Caco-2 (cell line): ENCODE results near the gene TNFRSF25. TPM values are rescaled to one million over a fixed set of nuclear protein-coding genes. Genes with fewer than 3 reads are reported as not detected.
A peak's percentile ranks its signal among the peaks of the same experiment; 100 is the strongest.

Experiments
- BruUV-seq: library from RNA; stranded (reverse); fragments of 400-500 nt; replicated peaks from 2 replicates; lab custom pipeline; 2021; lab: Mats Ljungman, UMichigan
- CTCF ChIA-PET: fragments of 300-600 bp; sonication (Branson Sonifier 250); formaldehyde crosslinking; loops from one replicate; lab custom pipeline; 2022; ENCODE audit warnings: antibody characterized with exemption; lab: Charles Lee
- POLR2A ChIA-PET: fragments of 300-600 bp; sonication (Branson Sonifier 250); formaldehyde crosslinking; loops from one replicate; lab custom pipeline; 2022; ENCODE audit warnings: antibody characterized with exemption; lab: Charles Lee
- DNase-seq, 2 experiments: peaks; one replicate each; pipeline versions ENCODE4 v3.0.0 to v3.0.0-alpha.2; 2020 to 2022
- H3K27me3 ChIP-seq: replicated peaks from 2 replicates; pipeline ENCODE4 v1.6.0; 2011; ENCODE audit warnings: low read length; ENCODE audit not compliant: control insufficient read depth, insufficient read depth
- H3K36me3 ChIP-seq: 2 replicates; pipeline ENCODE4 v1.5.1; 2011; ENCODE audit warnings: low read length; ENCODE audit not compliant: control insufficient read depth, insufficient read depth
- H3K4me1 ChIP-seq: fragments of 250-450 bp; sonication (Bioruptor Pico); 2 replicates; pipeline ENCODE4 v1.5.1; 2020; ENCODE audit warnings: mild to moderate bottlenecking
- H3K4me3 ChIP-seq: 2 replicates; pipeline ENCODE4 v1.5.1; 2011; ENCODE audit warnings: low read depth, mild to moderate bottlenecking, control low read depth, low read length
- H3K9me3 ChIP-seq: fragments of 250-450 bp; sonication (Bioruptor Pico); 2 replicates; pipeline ENCODE4 v1.5.1; 2020; ENCODE audit warnings: mild to moderate bottlenecking, moderate library complexity
- H3K27ac Mint-ChIP-seq: one replicate; pipeline ENCODE4 v1.8.0; 2022; ENCODE audit warnings: mixed read lengths; ENCODE audit not compliant: unreplicated experiment
- H3K27me3 Mint-ChIP-seq: one replicate; pipeline ENCODE4 v1.8.0; 2022; ENCODE audit warnings: mixed read lengths; ENCODE audit not compliant: insufficient read depth, unreplicated experiment
- H3K36me3 Mint-ChIP-seq: one replicate; pipeline ENCODE4 v1.8.0; 2022; ENCODE audit warnings: mild to moderate bottlenecking, mixed read lengths; ENCODE audit not compliant: insufficient read depth, unreplicated experiment
- H3K4me1 Mint-ChIP-seq: one replicate; pipeline ENCODE4 v1.8.0; 2022; ENCODE audit warnings: low read depth, mixed read lengths; ENCODE audit not compliant: unreplicated experiment
- H3K4me3 Mint-ChIP-seq: one replicate; pipeline ENCODE4 v1.8.0; 2022; ENCODE audit warnings: mild to moderate bottlenecking, moderate library complexity, mixed read lengths; ENCODE audit not compliant: unreplicated experiment
- H3K9me3 Mint-ChIP-seq: one replicate; pipeline ENCODE4 v1.8.0; 2022; ENCODE audit warnings: mixed read lengths; ENCODE audit not compliant: unreplicated experiment
- intact Hi-C: fragments of 100-400 bp; cut with micrococcal nuclease; formaldehyde crosslinking; loops from one replicate; pipeline ENCODE4 v1.10.0; 2022; ENCODE audit not compliant: unreplicated experiment
- total RNA-seq: library from RNA; stranded (reverse); gene quantifications from 2 replicates; pipeline ENCODE4 v1.2.3, GENCODE V29; 2022
- TF ChIP-seq, protein P1 (sequence below), 2 experiments: fragments of 200-600 bp in 1 of 2; IDR thresholded peaks; 1 replicate in 1 of 2; 2 replicates in 1 of 2; pipeline versions ENCODE4 v1.5.1 to v1.8.0; 2011 to 2022; ENCODE audit warnings: antibody characterized with exemption in 1 of 2, control low read depth in 1 of 2, inconsistent platforms in 1 of 2, low read depth in 1 of 2, low read length in 1 of 2, mild to moderate bottlenecking in 1 of 2, moderate library complexity in 1 of 2; ENCODE audit not compliant: insufficient read depth in 1 of 2, severe bottlenecking in 1 of 2, unreplicated experiment in 1 of 2

The TNFRSF25 gene
- total RNA-seq, 1 experiment from 2014 or later, result 16.3 TPM

DNA sequence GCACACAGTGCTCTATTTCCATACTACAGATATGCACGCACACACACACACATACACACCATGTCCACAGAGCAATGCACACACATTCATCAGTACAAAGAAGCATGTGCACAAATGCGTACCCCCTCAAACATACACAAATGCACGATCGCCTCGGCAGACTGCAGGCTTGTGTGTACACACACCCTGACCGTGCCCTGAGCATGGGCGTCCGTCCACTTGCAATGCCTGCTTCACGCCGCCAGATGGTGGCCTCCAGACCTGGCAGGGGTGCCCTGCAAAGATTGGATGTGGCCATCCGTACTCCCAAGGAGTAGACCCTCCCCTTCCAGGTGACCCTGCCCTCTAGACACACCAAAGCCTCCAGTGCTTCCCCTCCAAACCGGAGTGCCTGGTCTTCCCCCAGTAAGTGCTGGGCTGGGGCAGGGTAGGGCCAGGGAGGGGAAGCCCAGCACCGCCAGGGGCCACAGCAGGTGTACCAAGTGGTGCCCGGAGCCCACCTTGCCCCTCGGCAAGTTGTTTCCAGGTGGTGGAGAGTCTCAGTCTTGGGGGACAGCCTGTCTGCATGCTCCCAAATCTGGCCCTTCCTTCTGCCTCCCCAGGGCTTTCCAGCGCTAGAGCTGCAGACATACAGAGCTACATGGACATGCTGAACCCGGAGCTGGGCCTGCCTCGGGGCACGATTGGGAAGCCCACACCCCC, 20.8 kb downstream of the TNFRSF25 start:
- no peaks in the 10 kb centered on the region for H3K36me3 ChIP-seq
- BruUV-seq, result no TSS peak
- no peaks in the 10 kb centered on the region for H3K9me3 ChIP-seq
- peak; percentile 62 to 65 for DNase-seq
- no peaks in the 10 kb centered on the region for H3K9me3 Mint-ChIP-seq
- no peaks in the 10 kb centered on the region for H3K27me3 ChIP-seq
- intact Hi-C loops, result loop anchor here (1.0 kb wide), 1 partner anchor 45 kb away; no protein-coding TSS in a partner anchor
- H3K36me3 Mint-ChIP-seq, result no peaks in the 10 kb centered on the region
- ChIA-PET CTCF (no interaction called here), POLR2A (no interaction called here)
- no peak overlapping the region for H3K4me3 Mint-ChIP-seq
- no peak overlapping the region for H3K27ac Mint-ChIP-seq
- H3K4me1 Mint-ChIP-seq, result no peaks in the 10 kb centered on the region
- no peak overlapping the region for H3K4me3 ChIP-seq
- TF ChIP-seq, protein P1, sequence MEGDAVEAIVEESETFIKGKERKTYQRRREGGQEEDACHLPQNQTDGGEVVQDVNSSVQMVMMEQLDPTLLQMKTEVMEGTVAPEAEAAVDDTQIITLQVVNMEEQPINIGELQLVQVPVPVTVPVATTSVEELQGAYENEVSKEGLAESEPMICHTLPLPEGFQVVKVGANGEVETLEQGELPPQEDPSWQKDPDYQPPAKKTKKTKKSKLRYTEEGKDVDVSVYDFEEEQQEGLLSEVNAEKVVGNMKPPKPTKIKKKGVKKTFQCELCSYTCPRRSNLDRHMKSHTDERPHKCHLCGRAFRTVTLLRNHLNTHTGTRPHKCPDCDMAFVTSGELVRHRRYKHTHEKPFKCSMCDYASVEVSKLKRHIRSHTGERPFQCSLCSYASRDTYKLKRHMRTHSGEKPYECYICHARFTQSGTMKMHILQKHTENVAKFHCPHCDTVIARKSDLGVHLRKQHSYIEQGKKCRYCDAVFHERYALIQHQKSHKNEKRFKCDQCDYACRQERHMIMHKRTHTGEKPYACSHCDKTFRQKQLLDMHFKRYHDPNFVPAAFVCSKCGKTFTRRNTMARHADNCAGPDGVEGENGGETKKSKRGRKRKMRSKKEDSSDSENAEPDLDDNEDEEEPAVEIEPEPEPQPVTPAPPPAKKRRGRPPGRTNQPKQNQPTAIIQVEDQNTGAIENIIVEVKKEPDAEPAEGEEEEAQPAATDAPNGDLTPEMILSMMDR (IDR thresholded peaks at IDR 0.05; ENCODE audit: insufficient read depth in 1 of 2, low read depth in 1 of 2, low read length in 1 of 2, severe bottlenecking in 1 of 2, unreplicated experiment in 1 of 2), result peak; percentile 32 to 35
- no peaks in the 10 kb centered on the region for H3K4me1 ChIP-seq
- no peaks in the 10 kb centered on the region for H3K27me3 Mint-ChIP-seq

DNA sequence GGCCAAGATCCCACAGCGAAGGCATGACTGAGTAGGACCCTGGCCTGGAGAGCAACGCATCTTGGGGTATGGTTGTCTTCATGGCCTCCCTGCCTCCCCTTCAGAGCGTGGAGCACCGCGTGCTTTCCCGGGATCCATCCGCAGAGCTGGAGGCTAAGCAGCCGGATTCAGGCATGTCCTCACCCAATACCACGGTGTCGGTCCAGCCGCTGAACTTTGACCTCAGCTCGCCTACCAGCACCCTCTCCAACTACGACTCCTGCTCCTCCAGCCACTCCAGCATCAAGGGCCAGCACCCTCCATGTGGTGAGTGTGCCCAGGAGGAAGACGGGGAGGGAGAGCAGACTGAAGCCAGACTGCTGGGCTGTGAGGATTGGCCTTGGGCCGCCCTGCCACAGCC, 21.6 kb downstream of the TNFRSF25 start:
- ChIA-PET POLR2A (no interaction called here), CTCF (no interaction called here)
- Mint-ChIP-seq H3K4me3 (no peak overlapping the region), H3K36me3 (no peaks in the 10 kb centered on the region), H3K27ac (no peak overlapping the region), H3K27me3 (no peaks in the 10 kb centered on the region), H3K4me1 (peaks cover 3% of the 10 kb centered on the region), H3K9me3 (no peaks in the 10 kb centered on the region)
- H3K27me3 ChIP-seq, result no peaks in the 10 kb centered on the region
- no peaks in the 10 kb centered on the region for H3K9me3 ChIP-seq
- DNase-seq, result no peak
- TF ChIP-seq, protein P1 (IDR thresholded peaks at IDR 0.05; ENCODE audit: insufficient read depth in 1 of 2, low read depth in 1 of 2, low read length in 1 of 2, severe bottlenecking in 1 of 2, unreplicated experiment in 1 of 2), result no peak
- BruUV-seq, result no TSS peak
- intact Hi-C loops, result no loop called here
- no peaks in the 10 kb centered on the region for H3K36me3 ChIP-seq
- H3K4me3 ChIP-seq, result no peak overlapping the region
- H3K4me1 ChIP-seq, result no peaks in the 10 kb centered on the region

DNA sequence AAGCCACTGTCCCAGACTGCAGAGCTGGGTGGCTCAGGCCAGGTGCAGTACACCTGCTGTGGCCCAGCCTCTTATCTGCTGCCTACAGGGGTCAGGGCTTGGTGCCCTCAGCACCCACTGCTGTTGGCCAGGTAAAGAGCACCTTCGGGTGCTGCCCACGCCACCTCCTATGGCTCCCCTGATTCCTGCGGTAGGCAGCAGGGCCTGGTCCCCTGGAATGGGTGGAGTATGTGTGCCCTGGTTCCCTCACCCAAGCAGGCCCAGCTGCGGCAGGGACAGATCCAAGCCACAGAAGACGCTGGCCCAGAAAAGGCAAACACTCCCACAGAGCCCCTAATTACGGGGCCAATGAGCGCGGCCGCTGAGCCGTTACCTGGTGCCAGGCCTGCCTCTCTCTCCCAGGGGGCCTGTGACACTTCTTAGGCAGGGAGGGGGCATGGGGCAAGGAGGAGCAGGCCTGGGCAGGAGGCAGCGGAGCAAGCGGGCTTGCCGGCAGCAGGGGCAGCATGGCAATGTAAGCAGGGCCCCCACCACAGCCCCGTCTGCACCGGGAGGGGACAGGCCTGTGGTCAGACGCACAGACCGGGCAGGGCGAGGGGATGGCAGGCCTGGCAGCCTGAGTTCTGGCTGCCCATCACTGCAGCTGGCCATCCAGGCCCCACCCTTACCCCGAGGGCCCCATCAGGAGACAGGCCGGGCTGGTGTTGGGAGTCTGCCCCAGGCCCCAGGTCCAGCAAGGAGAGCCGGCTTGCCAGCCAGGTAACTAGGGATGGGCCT, 22.4 kb downstream of the TNFRSF25 start:
- no peaks in the 10 kb centered on the region for H3K36me3 ChIP-seq

More for the DNA sequence above, 22.4 kb downstream of the TNFRSF25 start:
- TF ChIP-seq, protein P1 (IDR thresholded peaks at IDR 0.05; ENCODE audit: insufficient read depth in 1 of 2, low read depth in 1 of 2, low read length in 1 of 2, severe bottlenecking in 1 of 2, unreplicated experiment in 1 of 2), result no peak
- no peaks in the 10 kb centered on the region for H3K9me3 ChIP-seq
- BruUV-seq, result no TSS peak
- no peaks in the 10 kb centered on the region for H3K4me1 ChIP-seq
- H3K4me3 Mint-ChIP-seq, result no peak overlapping the region
- DNase-seq, result no peak
- intact Hi-C loops, result no loop called here
- H3K27me3 Mint-ChIP-seq, result no peaks in the 10 kb centered on the region
- H3K36me3 Mint-ChIP-seq, result no peaks in the 10 kb centered on the region
- no peak overlapping the region for H3K4me3 ChIP-seq
- POLR2A ChIA-PET, result no interaction called here
- H3K4me1 Mint-ChIP-seq, result peaks cover 7% of the 10 kb centered on the region
- no peak overlapping the region for H3K27ac Mint-ChIP-seq
- CTCF ChIA-PET, result interaction anchor here (0.7 kb wide), 1 partner anchor 74 kb away, joined by 3 read pairs; no protein-coding TSS in a partner anchor
- H3K27me3 ChIP-seq, result no peaks in the 10 kb centered on the region
- no peaks in the 10 kb centered on the region for H3K9me3 Mint-ChIP-seq
